Measurements from ENCODE around the gene SERINC3. TPM values are rescaled to one million over a fixed set of nuclear protein-coding genes. Genes with fewer than 3 reads are reported as not detected.

SERINC3 gene
- total RNA-seq, 1 donor from 2014 or later = 42.9 TPM

DNA sequence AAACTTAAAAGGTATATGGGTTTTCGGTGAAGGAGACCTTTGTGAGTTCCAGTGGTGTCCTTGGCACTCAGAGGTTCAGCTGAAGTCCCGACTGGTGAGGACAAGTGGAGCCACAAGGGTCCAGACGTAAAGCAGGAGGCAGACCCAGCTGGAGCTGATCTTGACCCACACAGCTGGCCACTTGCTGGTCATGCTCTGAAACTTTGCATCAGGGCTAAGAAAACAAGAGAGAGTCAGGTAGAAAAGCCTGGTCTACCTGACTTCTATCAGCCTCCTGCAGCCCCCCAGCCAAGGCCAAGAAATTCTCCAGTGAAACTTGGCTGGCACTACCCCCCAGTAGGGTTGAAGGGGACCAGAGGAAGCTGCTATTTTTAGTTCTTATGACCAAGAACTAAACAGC is 21.6 kb downstream of the SERINC3 start:
- TF ChIP-seq, protein P1, sequence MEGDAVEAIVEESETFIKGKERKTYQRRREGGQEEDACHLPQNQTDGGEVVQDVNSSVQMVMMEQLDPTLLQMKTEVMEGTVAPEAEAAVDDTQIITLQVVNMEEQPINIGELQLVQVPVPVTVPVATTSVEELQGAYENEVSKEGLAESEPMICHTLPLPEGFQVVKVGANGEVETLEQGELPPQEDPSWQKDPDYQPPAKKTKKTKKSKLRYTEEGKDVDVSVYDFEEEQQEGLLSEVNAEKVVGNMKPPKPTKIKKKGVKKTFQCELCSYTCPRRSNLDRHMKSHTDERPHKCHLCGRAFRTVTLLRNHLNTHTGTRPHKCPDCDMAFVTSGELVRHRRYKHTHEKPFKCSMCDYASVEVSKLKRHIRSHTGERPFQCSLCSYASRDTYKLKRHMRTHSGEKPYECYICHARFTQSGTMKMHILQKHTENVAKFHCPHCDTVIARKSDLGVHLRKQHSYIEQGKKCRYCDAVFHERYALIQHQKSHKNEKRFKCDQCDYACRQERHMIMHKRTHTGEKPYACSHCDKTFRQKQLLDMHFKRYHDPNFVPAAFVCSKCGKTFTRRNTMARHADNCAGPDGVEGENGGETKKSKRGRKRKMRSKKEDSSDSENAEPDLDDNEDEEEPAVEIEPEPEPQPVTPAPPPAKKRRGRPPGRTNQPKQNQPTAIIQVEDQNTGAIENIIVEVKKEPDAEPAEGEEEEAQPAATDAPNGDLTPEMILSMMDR (IDR thresholded peaks at IDR 0.05; ENCODE audit: unreplicated experiment) = no peak
- Mint-ChIP-seq H3K36me3 (peaks cover 45% of the 10 kb centered on the region), H3K27me3 (ENCODE audit: low read depth) (no peaks in the 10 kb centered on the region), H3K4me1 (no peaks in the 10 kb centered on the region), H3K4me3 (no peak overlapping the region), H3K27ac (no peak overlapping the region), H3K9me3 (no peaks in the 10 kb centered on the region)
- DNase-seq (ENCODE audit: low spot score in 2 of 2, unreplicated experiment in 2 of 2) = no peak

DNA sequence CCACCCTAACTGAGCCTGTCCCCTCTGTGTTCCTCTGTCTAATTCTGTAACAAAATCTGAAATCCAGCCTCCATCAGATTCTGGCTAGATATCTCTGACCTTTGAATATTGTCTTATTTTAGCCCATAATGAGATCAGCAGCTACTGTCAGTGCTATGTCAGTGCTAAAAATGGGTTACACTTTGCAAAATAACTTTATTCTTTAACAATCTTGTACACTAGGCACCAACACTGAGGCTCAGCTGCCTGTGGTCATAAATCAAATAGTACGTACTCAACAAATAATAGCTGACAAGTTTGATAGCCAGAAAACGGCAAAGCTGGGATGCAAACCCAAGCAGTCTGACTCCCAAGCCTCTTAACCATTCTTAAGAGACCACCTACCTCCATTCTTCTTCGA is 24.1 kb downstream of the SERINC3 start:
- H3K36me3 Mint-ChIP-seq = peaks cover 39% of the 10 kb centered on the region
- no peak overlapping the region for H3K27ac Mint-ChIP-seq
- H3K4me3 Mint-ChIP-seq = no peak overlapping the region
- no peaks in the 10 kb centered on the region for H3K9me3 Mint-ChIP-seq
- no peaks in the 10 kb centered on the region for H3K27me3 Mint-ChIP-seq (ENCODE audit: low read depth)
- no peak for DNase-seq (ENCODE audit: low spot score in 2 of 2, unreplicated experiment in 2 of 2)
- TF ChIP-seq, protein P1 (IDR thresholded peaks at IDR 0.05; ENCODE audit: unreplicated experiment) = no peak
- H3K4me1 Mint-ChIP-seq = no peaks in the 10 kb centered on the region

DNA sequence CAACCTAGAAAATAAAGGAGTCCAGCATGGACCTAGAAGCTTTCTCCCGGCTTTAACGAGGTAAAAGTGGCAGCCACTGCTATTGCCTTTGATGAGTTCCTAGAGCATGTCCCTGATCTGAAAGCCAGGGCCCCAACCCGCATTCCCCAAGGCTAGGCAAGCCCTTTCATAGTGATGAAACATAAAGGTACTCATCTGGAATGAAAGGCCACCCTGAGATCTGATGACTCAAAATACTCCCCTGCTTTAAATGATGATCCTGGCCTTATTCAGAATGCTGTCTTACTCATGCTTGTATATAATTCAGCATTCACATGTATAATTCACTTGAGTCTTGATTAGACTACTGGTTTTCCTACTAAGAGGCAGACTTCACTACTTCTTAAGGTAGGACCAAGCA is 24.9 kb downstream of the SERINC3 start:
- Mint-ChIP-seq H3K4me1 (no peaks in the 10 kb centered on the region), H3K27ac (no peak overlapping the region), H3K27me3 (ENCODE audit: low read depth) (no peaks in the 10 kb centered on the region), H3K4me3 (no peak overlapping the region), H3K36me3 (peaks cover 37% of the 10 kb centered on the region), H3K9me3 (no peaks in the 10 kb centered on the region)
- TF ChIP-seq, protein P1 (IDR thresholded peaks at IDR 0.05; ENCODE audit: unreplicated experiment) = no peak
- no peak for DNase-seq (ENCODE audit: low spot score in 2 of 2, unreplicated experiment in 2 of 2)

DNA sequence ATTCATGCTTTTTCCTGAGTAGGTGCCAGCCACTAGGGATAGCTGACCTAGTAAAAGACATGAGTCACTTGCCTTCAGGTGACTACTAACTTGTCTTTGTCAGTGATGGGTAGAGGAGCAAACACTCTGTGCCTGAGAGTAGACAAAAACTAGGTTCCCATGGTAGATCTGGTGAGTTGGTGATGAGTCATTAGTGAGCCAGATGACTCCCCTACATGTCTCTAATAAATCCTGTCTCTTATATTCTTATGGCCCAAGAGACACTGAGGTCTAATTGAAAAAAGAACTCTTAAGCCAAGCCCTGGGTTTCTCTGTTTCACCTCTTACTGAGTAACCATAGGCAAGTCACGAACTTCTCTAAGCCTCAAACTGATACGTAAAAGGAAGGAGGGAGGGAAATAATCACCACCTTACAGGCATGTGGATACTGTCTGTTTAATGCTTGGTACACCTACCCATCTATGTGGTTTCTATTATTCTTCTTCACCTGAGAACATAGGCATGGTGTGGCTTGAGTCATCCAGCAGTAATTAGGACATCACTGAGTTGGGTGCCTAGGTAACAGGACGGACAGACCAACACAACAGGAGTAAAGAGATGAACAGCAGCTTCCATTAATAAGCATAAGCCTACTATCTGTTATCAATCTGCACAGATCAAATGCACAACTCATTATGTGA is 25.9 kb downstream of the SERINC3 start:
- H3K9me3 Mint-ChIP-seq = no peaks in the 10 kb centered on the region
- TF ChIP-seq, protein P1 (IDR thresholded peaks at IDR 0.05; ENCODE audit: unreplicated experiment) = no peak
- H3K36me3 Mint-ChIP-seq = peaks cover 34% of the 10 kb centered on the region
- DNase-seq (ENCODE audit: low spot score in 2 of 2, unreplicated experiment in 2 of 2) = no peak
- no peak overlapping the region for H3K4me3 Mint-ChIP-seq
- H3K4me1 Mint-ChIP-seq = no peaks in the 10 kb centered on the region
- no peaks in the 10 kb centered on the region for H3K27me3 Mint-ChIP-seq (ENCODE audit: low read depth)
- H3K27ac Mint-ChIP-seq = no peak overlapping the region

DNA sequence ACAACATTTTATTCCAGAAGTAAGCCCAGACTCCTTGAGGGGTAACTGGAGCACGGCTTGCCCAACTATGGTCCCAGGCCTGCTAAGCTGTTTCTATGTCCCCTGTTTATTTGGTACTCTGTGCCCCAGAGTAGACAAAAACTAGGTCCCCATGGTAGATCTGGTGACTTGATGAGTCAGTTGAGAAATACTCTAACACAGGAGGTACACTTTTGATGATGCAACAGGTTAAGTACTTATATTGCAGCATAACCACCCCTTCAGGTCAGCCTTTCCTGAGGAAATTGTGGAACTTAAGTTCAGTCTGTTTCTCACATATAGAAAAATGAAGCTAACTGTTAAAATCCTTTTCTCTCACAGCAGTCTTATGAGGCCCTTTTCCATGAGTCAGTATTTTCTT is 26.6 kb downstream of the SERINC3 start:
- Mint-ChIP-seq H3K27ac (no peak overlapping the region), H3K4me1 (no peaks in the 10 kb centered on the region)

More for the DNA sequence above, 26.6 kb downstream of the SERINC3 start:
- no peak for DNase-seq (ENCODE audit: low spot score in 2 of 2, unreplicated experiment in 2 of 2)
- H3K4me3 Mint-ChIP-seq = no peak overlapping the region
- peaks cover 29% of the 10 kb centered on the region for H3K36me3 Mint-ChIP-seq
- H3K27me3 Mint-ChIP-seq (ENCODE audit: low read depth) = no peaks in the 10 kb centered on the region
- H3K9me3 Mint-ChIP-seq = no peaks in the 10 kb centered on the region
- TF ChIP-seq, protein P1 (IDR thresholded peaks at IDR 0.05; ENCODE audit: unreplicated experiment) = no peak

All from mesothelial cell of epicardium (in vitro differentiated cells).